OCI-LY1 (cell line): ENCODE measurements around the gene GP1BB.

Experiments used
- H2AFZ ChIP-seq: fragments of 200-600 bp; sonication (generic), shearing (Covaris generic); 2 replicates; pipeline ENCODE4 v1.6.0; 2014; ENCODE audit warnings: antibody characterized with exemption, mild to moderate bottlenecking, low read length
- H3F3A ChIP-seq: fragments of 200-600 bp; sonication (generic), shearing (Covaris generic); 2 replicates; pipeline ENCODE4 v1.6.0; 2014; ENCODE audit warnings: mild to moderate bottlenecking, antibody characterized with exemption, low read length, moderate library complexity; ENCODE audit not compliant: insufficient read depth
- H3K27ac ChIP-seq: fragments of 200-600 bp; sonication (generic); 2 replicates; pipeline ENCODE4 v1.5.1; 2014; ENCODE audit warnings: low read length, mixed run types, mild to moderate bottlenecking, low read depth; ENCODE audit not compliant: poor library complexity, severe bottlenecking
- H3K27me3 ChIP-seq: fragments of 200-600 bp; sonication (generic); 2 replicates; pipeline ENCODE4 v1.6.0; 2014; ENCODE audit warnings: antibody characterized with exemption, mild to moderate bottlenecking, low read length, moderate library complexity; ENCODE audit not compliant: insufficient read depth
- H3K36me3 ChIP-seq: fragments of 200-600 bp; sonication (generic); 2 replicates; pipeline ENCODE4 v1.6.1; 2014; ENCODE audit warnings: mild to moderate bottlenecking, antibody characterized with exemption, low read length, moderate library complexity, mixed read lengths; ENCODE audit not compliant: insufficient read depth
- H3K4me1 ChIP-seq: fragments of 200-600 bp; sonication (generic); 2 replicates; pipeline ENCODE4 v1.5.1; 2014; ENCODE audit warnings: mild to moderate bottlenecking, low read length, moderate library complexity; ENCODE audit not compliant: insufficient read depth, severe bottlenecking
- H3K4me2 ChIP-seq: fragments of 200-600 bp; sonication (generic), shearing (Covaris generic); 2 replicates; pipeline ENCODE4 v1.6.1; 2014; ENCODE audit warnings: low read length
- H3K4me3 ChIP-seq: fragments of 200-600 bp; sonication (generic); 2 replicates; pipeline ENCODE4 v1.5.1; 2014; ENCODE audit warnings: low read length, low read depth, mild to moderate bottlenecking, mixed read lengths; ENCODE audit not compliant: poor library complexity, severe bottlenecking
- H3K79me2 ChIP-seq: fragments of 200-600 bp; shearing (Covaris generic); 2 replicates; pipeline ENCODE4 v1.6.1; 2016; ENCODE audit warnings: mixed run types, low read length, mixed read lengths; ENCODE audit not compliant: insufficient read depth
- H3K9ac ChIP-seq: fragments of 200-600 bp; sonication (generic), shearing (Covaris generic); 2 replicates; pipeline ENCODE4 v1.6.1; 2014; ENCODE audit warnings: mild to moderate bottlenecking, low read length, mixed read lengths
- H3K9me2 ChIP-seq: fragments of 200-600 bp; sonication (generic), shearing (Covaris generic); 2 replicates; pipeline ENCODE4 v1.6.1; 2014; ENCODE audit warnings: low read depth, mild to moderate bottlenecking, low read length, mixed read lengths
- H3K9me3 ChIP-seq: fragments of 200-600 bp; shearing (Covaris generic); 2 replicates; pipeline ENCODE4 v1.6.1; 2014; ENCODE audit warnings: low read length, mixed read lengths
- H4K20me1 ChIP-seq: fragments of 200-600 bp; sonication (generic), shearing (Covaris generic); 2 replicates; pipeline ENCODE4 v1.6.0; 2016; ENCODE audit warnings: mild to moderate bottlenecking, low read length; ENCODE audit not compliant: insufficient read depth
- EZH2 ChIP-seq: fragments of 200-600 bp; sonication (generic), shearing (Covaris generic); IDR thresholded peaks from 2 replicates; pipeline ENCODE4 v1.8.0; 2017; ENCODE audit warnings: borderline replicate concordance, mixed run types, mild to moderate bottlenecking, antibody characterized with exemption, low read length, moderate library complexity, mixed read lengths
- TF ChIP-seq, protein P1 (sequence below): fragments of 200-600 bp; sonication (generic), shearing (Covaris generic); IDR thresholded peaks from 2 replicates; pipeline ENCODE4 v1.5.1; 2017; ENCODE audit warnings: mild to moderate bottlenecking, antibody characterized with exemption, low read length, moderate library complexity, mixed read lengths

Gene GP1BB

GRCh38 chr22:19707347-19708290, 15.7 kb upstream of the GP1BB start:
- Histone ChIP-seq H3K27me3 (peaks cover 4% of the 10 kb centered on the region; the same call in 1 of the 2 replicates), H3K79me2 (no peaks in the 10 kb centered on the region), H3K4me3 (no peak overlapping the region), H3F3A (no peaks in the 10 kb centered on the region), H3K9me3 (no peaks in the 10 kb centered on the region), H3K9me2 (no peaks in the 10 kb centered on the region), H2AFZ (no peak overlapping the region), H3K36me3 (no peaks in the 10 kb centered on the region), H3K9ac (no peak overlapping the region), H4K20me1 (no peaks in the 10 kb centered on the region), H3K4me1 (no peaks in the 10 kb centered on the region), H3K27ac (no peak overlapping the region), H3K4me2 (no peak overlapping the region)
- TF ChIP-seq, protein P1, sequence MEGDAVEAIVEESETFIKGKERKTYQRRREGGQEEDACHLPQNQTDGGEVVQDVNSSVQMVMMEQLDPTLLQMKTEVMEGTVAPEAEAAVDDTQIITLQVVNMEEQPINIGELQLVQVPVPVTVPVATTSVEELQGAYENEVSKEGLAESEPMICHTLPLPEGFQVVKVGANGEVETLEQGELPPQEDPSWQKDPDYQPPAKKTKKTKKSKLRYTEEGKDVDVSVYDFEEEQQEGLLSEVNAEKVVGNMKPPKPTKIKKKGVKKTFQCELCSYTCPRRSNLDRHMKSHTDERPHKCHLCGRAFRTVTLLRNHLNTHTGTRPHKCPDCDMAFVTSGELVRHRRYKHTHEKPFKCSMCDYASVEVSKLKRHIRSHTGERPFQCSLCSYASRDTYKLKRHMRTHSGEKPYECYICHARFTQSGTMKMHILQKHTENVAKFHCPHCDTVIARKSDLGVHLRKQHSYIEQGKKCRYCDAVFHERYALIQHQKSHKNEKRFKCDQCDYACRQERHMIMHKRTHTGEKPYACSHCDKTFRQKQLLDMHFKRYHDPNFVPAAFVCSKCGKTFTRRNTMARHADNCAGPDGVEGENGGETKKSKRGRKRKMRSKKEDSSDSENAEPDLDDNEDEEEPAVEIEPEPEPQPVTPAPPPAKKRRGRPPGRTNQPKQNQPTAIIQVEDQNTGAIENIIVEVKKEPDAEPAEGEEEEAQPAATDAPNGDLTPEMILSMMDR: no peak

DNA sequence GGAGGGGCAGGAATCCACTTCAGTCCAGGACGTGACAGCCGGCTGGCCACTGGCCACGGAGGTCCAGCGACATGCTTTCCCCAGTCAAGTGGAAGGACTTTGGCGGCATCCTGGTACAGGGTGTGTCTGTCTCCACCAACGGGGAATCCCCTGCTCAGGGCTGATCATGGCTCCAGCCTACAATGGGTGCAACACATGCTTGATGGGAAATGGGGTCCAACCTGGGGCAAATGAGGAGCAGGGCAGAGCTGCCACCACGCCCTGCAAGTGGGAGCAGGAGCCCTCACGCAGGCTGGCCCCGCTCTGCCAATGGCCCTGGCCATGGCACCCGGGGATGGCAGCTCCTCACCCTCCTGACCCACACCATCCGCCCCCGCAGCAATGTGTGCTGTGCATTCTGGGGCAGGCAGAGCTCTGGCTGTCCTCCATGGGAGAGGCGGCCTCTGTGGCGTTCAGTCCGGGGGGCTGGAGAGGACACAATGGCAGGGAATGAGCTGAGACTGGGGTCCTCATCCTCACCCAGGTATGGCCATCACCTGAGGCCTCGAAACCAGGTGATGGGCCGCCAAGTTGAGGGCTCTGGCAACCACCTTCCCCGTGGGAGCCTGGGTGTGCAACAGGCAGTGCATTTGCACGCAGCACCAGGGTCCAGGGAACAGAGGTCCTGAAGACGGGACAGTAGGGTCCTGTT, 14.9 kb upstream of the GP1BB start:
- Histone ChIP-seq H3K79me2 (no peaks in the 10 kb centered on the region), H3F3A (no peaks in the 10 kb centered on the region), H3K9ac (no peak overlapping the region), H3K4me3 (no peak overlapping the region), H3K9me2 (no peaks in the 10 kb centered on the region), H3K27ac (no peak overlapping the region), H3K4me1 (no peaks in the 10 kb centered on the region), H2AFZ (no peak overlapping the region), H3K9me3 (no peaks in the 10 kb centered on the region), H3K27me3 (peaks cover 4% of the 10 kb centered on the region; the same call in 1 of the 2 replicates), H3K4me2 (no peak overlapping the region), H3K36me3 (no peaks in the 10 kb centered on the region), H4K20me1 (no peaks in the 10 kb centered on the region)
- TF ChIP-seq, protein P1: no peak
- TF ChIP-seq EZH2: no peak

- H3K27ac ChIP-seq: no peak overlapping the region
- no peak overlapping the region for H3K4me2 ChIP-seq
Observed at GRCh38 chr22:19709063-19709769, 14.1 kb upstream of the GP1BB start.

More at GRCh38 chr22:19709063-19709769, 14.1 kb upstream of the GP1BB start:
- Histone ChIP-seq H2AFZ (no peak overlapping the region), H3K27me3 (peaks cover 7% of the 10 kb centered on the region; the same call in 1 of the 2 replicates), H3K79me2 (no peaks in the 10 kb centered on the region), H3K9me2 (no peaks in the 10 kb centered on the region), H3K36me3 (no peaks in the 10 kb centered on the region), H3K9ac (no peak overlapping the region), H3K9me3 (no peaks in the 10 kb centered on the region), H3K4me1 (no peaks in the 10 kb centered on the region), H3K4me3 (no peak overlapping the region), H3F3A (no peaks in the 10 kb centered on the region), H4K20me1 (no peaks in the 10 kb centered on the region)
- no peak for TF ChIP-seq EZH2
